Right atrium auricular region (tissue), 2 donors: ENCODE results near the gene DOK3. TPM values are rescaled to one million over a fixed set of nuclear protein-coding genes. Genes with fewer than 3 reads are reported as not detected.
"Not testable (repeated sequence)": the region's sequence is repeated elsewhere in the genome, so short reads cannot be mapped to it uniquely, and the experiment has no call there.

Source experiments
- DNase-seq: peaks from one replicate; pipeline ENCODE4 v3.0.0-alpha.2; 2019; ENCODE audit warnings: low spot score
- H3K27ac ChIP-seq, 2 donors: fragments of 200-600 bp; sonication (generic); 1 replicate in 1 of 2; 2 replicates in 1 of 2; pipeline ENCODE4 v1.5.1; 2016 to 2019
- H3K27me3 ChIP-seq, 2 donors: fragments of 200-600 bp; sonication (generic); one replicate each; pipeline versions ENCODE4 v1.5.1 to v1.6.0; 2017 to 2019
- H3K36me3 ChIP-seq: fragments of 200-600 bp; sonication (generic); one replicate; pipeline ENCODE4 v1.5.1; 2016
- H3K4me1 ChIP-seq, 2 donors: fragments of 200-600 bp; sonication (generic); one replicate each; pipeline versions ENCODE4 v1.5.1 to v1.6.0; 2017 to 2019
- H3K4me3 ChIP-seq, 2 donors: fragments of 200-600 bp; sonication (generic); 1 replicate in 1 of 2; 2 replicates in 1 of 2; pipeline ENCODE4 v1.5.1; 2017 to 2019; ENCODE audit warnings: mild to moderate bottlenecking in 1 of 2, moderate library complexity in 1 of 2
- H3K9me3 ChIP-seq, 2 donors: fragments of 200-600 bp; sonication (generic); one replicate each; pipeline ENCODE4 v1.5.1; 2019
- CTCF ChIP-seq, 2 donors: fragments of 200-600 bp; sonication (generic); IDR thresholded peaks; one replicate each; pipeline ENCODE4 v1.5.1; 2019; ENCODE audit warnings: antibody characterized with exemption in 2 of 2
- total RNA-seq, 2 donors: library from RNA; depleted of rRNA; stranded (reverse); fragments of >200 nt; gene quantifications; one replicate each; pipeline ENCODE4 v1.1.0, GENCODE V29; 2016

Gene DOK3
- total RNA-seq, 2 donors from 2014 or later = 1.6 to 2.6 TPM

GRCh38 chr5:177486256-177486655 lies 23.4 kb downstream of the DOK3 start:
- H3K4me3 ChIP-seq = no peak overlapping the region
- H3K27ac ChIP-seq = no peak overlapping the region
- peaks cover 0 to 10% of the 10 kb centered on the region in 2 donors for H3K4me1 ChIP-seq
- H3K27me3 ChIP-seq = no peaks in the 10 kb centered on the region
- H3K36me3 ChIP-seq = peaks cover 66% of the 10 kb centered on the region
- no peak for TF ChIP-seq CTCF (IDR thresholded peaks at IDR 0.05)
- no peaks in the 10 kb centered on the region for H3K9me3 ChIP-seq
- DNase-seq = no peak

- not testable (repeated sequence) for H3K4me3 ChIP-seq, H3K27me3 ChIP-seq, DNase-seq, H3K4me1 ChIP-seq, H3K27ac ChIP-seq, H3K9me3 ChIP-seq
- H3K36me3 ChIP-seq = peaks cover 61% of the 10 kb centered on the region
Measured at GRCh38 chr5:177485753-177486152, 23.9 kb downstream of the DOK3 start.

GRCh38 chr5:177484902-177485549 lies 24.6 kb downstream of the DOK3 start:
- no peaks in the 10 kb centered on the region for H3K27me3 ChIP-seq
- DNase-seq = no peak
- peaks cover 0 to 12% of the 10 kb centered on the region in 2 donors for H3K4me1 ChIP-seq
- no peaks in the 10 kb centered on the region for H3K9me3 ChIP-seq
- peaks cover 54% of the 10 kb centered on the region for H3K36me3 ChIP-seq
- H3K27ac ChIP-seq = no peak overlapping the region
- TF ChIP-seq CTCF (IDR thresholded peaks at IDR 0.05) = no peak
- no peak overlapping the region for H3K4me3 ChIP-seq

- no peaks in the 10 kb centered on the region for H3K27me3 ChIP-seq
- DNase-seq = no peak
- TF ChIP-seq CTCF (IDR thresholded peaks at IDR 0.05) = no peak
- no peaks in the 10 kb centered on the region for H3K9me3 ChIP-seq
- peaks cover 0 to 19% of the 10 kb centered on the region in 2 donors for H3K4me1 ChIP-seq
- peaks cover 46% of the 10 kb centered on the region for H3K36me3 ChIP-seq
- H3K4me3 ChIP-seq = no peak overlapping the region
- H3K27ac ChIP-seq = no peak overlapping the region
Measured at GRCh38 chr5:177483994-177484901, 25.4 kb downstream of the DOK3 start.

GRCh38 chr5:177483042-177483441 lies 26.6 kb downstream of the DOK3 start:
- Histone ChIP-seq H3K4me3 (no peak overlapping the region), H3K27me3 (no peaks in the 10 kb centered on the region), H3K4me1 (peaks cover 0 to 32% of the 10 kb centered on the region in 2 donors), H3K27ac (no peak overlapping the region), H3K9me3 (no peaks in the 10 kb centered on the region), H3K36me3 (peaks cover 34% of the 10 kb centered on the region)
- no peak for TF ChIP-seq CTCF (IDR thresholded peaks at IDR 0.05)
- no peak for DNase-seq

- DNase-seq = no peak
- peaks cover 0 to 36% of the 10 kb centered on the region in 2 donors for H3K4me1 ChIP-seq
- no peaks in the 10 kb centered on the region for H3K9me3 ChIP-seq
- no peak overlapping the region for H3K27ac ChIP-seq
- no peak for TF ChIP-seq CTCF (IDR thresholded peaks at IDR 0.05)
- no peak overlapping the region for H3K4me3 ChIP-seq
- peaks cover 27% of the 10 kb centered on the region for H3K36me3 ChIP-seq
- H3K27me3 ChIP-seq = no peaks in the 10 kb centered on the region
Measured at GRCh38 chr5:177482359-177482795, 27.2 kb downstream of the DOK3 start.
